ENCODE results near the gene GET4. TPM values are rescaled to one million over a fixed set of nuclear protein-coding genes. Genes with fewer than 3 reads are reported as not detected.

GET4 gene
- total RNA-seq, 2 donors from 2014 or later = 34.8 to 42.2 TPM

DNA sequence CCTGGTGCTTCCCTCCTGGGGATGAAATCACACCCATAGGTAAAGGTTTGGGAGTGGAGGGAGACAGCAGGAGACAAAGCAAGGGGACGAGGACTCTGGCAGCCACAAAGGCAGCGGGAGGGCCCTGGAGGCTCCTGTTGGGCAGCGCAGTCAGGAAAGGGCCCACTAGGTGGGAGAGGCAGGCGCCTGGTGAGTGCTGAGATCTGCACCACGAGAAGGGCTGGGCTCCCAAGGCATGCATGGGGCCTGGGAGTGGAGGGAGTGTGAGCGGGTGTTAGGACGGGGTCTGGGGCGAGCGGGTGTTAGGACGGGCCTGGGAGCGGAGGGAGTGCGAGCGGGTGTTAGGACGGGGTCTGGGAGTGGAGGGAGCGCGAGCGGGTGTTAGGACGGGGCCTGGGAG lies 13.0 kb downstream of the GET4 start:
- DNase-seq = no peak

GRCh38 chr7:890868-891267 lies 14.5 kb downstream of the GET4 start:
- Histone ChIP-seq H3K4me1 (peaks cover 8% of the 10 kb centered on the region), H3K4me3 (no peak overlapping the region), H3K27ac (no peak overlapping the region), H3K9me3 (no peaks in the 10 kb centered on the region), H3K36me3 (replicated peaks in 1 of 2; ENCODE audit: insufficient read depth in 1 of 2, low read depth in 2 of 2) (peaks cover 22 to 35% of the 10 kb centered on the region in 2 donors), H3K27me3 (no peaks in the 10 kb centered on the region)
- intact Hi-C loops (cut with DNase I) = no loop called here
- no peak for ATAC-seq
- TF ChIP-seq, protein P1, sequence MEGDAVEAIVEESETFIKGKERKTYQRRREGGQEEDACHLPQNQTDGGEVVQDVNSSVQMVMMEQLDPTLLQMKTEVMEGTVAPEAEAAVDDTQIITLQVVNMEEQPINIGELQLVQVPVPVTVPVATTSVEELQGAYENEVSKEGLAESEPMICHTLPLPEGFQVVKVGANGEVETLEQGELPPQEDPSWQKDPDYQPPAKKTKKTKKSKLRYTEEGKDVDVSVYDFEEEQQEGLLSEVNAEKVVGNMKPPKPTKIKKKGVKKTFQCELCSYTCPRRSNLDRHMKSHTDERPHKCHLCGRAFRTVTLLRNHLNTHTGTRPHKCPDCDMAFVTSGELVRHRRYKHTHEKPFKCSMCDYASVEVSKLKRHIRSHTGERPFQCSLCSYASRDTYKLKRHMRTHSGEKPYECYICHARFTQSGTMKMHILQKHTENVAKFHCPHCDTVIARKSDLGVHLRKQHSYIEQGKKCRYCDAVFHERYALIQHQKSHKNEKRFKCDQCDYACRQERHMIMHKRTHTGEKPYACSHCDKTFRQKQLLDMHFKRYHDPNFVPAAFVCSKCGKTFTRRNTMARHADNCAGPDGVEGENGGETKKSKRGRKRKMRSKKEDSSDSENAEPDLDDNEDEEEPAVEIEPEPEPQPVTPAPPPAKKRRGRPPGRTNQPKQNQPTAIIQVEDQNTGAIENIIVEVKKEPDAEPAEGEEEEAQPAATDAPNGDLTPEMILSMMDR (IDR thresholded peaks at IDR 0.05) = no peak
- no peak for TF ChIP-seq POLR2A (IDR thresholded peaks at IDR 0.05)
- no peak for DNase-seq
- 84 to 90% methylated on average over 15 of the region's 15 CpGs for WGBS, 2 donors

More for the DNA sequence above, 13.0 kb downstream of the GET4 start:
- H3K27ac ChIP-seq = no peak overlapping the region
- ATAC-seq = no peak
- H3K36me3 ChIP-seq (replicated peaks in 1 of 2; ENCODE audit: insufficient read depth in 1 of 2, low read depth in 2 of 2) = peaks cover 22 to 25% of the 10 kb centered on the region in 2 donors
- 90 to 93% methylated on average over 12 to 17 of the region's 18 CpGs for WGBS, 2 donors
- intact Hi-C loops (cut with DNase I) = no loop called here
- no peak for TF ChIP-seq POLR2A (IDR thresholded peaks at IDR 0.05)
- TF ChIP-seq, protein P1 (IDR thresholded peaks at IDR 0.05) = no peak
- no peaks in the 10 kb centered on the region for H3K27me3 ChIP-seq
- H3K4me3 ChIP-seq = no peak overlapping the region
- no peaks in the 10 kb centered on the region for H3K9me3 ChIP-seq
- peaks cover 23% of the 10 kb centered on the region for H3K4me1 ChIP-seq

GRCh38 chr7:891291-891690 lies 14.9 kb downstream of the GET4 start:
- no peak for DNase-seq

GRCh38 chr7:891805-892204 lies 15.5 kb downstream of the GET4 start:
- Histone ChIP-seq H3K4me3 (no peak overlapping the region), H3K27ac (no peak overlapping the region), H3K27me3 (no peaks in the 10 kb centered on the region), H3K9me3 (no peaks in the 10 kb centered on the region), H3K4me1 (no peaks in the 10 kb centered on the region), H3K36me3 (replicated peaks in 1 of 2; ENCODE audit: insufficient read depth in 1 of 2, low read depth in 2 of 2) (peaks cover 22 to 40% of the 10 kb centered on the region in 2 donors)
- DNase-seq (no peak), ATAC-seq (no peak)
- WGBS, 2 donors = 96% methylated on average over 18 to 20 of the region's 20 CpGs
- intact Hi-C loops (cut with DNase I) = no loop called here
- TF ChIP-seq, protein P1 (IDR thresholded peaks at IDR 0.05) = no peak
- TF ChIP-seq POLR2A (IDR thresholded peaks at IDR 0.05) = no peak

More at GRCh38 chr7:891291-891690, 14.9 kb downstream of the GET4 start:
- no peak overlapping the region for H3K4me3 ChIP-seq
- peaks cover 22 to 40% of the 10 kb centered on the region in 2 donors for H3K36me3 ChIP-seq (replicated peaks in 1 of 2; ENCODE audit: insufficient read depth in 1 of 2, low read depth in 2 of 2)
- no peaks in the 10 kb centered on the region for H3K27me3 ChIP-seq
- WGBS, 2 donors = 94 to 98% methylated on average over 23 to 29 of the region's 29 CpGs
- H3K4me1 ChIP-seq = peaks cover 4% of the 10 kb centered on the region
- H3K27ac ChIP-seq = no peak overlapping the region
- no peak for ATAC-seq
- TF ChIP-seq, protein P1 (IDR thresholded peaks at IDR 0.05) = no peak
- no peak for TF ChIP-seq POLR2A (IDR thresholded peaks at IDR 0.05)
- H3K9me3 ChIP-seq = no peaks in the 10 kb centered on the region
- intact Hi-C loops (cut with DNase I) = no loop called here

Measured in body of pancreas (tissue), 4 donors.